ENCODE data around the gene ODF4. TPM values are rescaled to one million over a fixed set of nuclear protein-coding genes. Genes with fewer than 3 reads are reported as not detected.
"Not testable (repeated sequence)": the region's sequence is repeated elsewhere in the genome, so short reads cannot be mapped to it uniquely, and the experiment has no call there.

ODF4 gene
- total RNA-seq, 1 experiment from 2014 or later = not detected

DNA sequence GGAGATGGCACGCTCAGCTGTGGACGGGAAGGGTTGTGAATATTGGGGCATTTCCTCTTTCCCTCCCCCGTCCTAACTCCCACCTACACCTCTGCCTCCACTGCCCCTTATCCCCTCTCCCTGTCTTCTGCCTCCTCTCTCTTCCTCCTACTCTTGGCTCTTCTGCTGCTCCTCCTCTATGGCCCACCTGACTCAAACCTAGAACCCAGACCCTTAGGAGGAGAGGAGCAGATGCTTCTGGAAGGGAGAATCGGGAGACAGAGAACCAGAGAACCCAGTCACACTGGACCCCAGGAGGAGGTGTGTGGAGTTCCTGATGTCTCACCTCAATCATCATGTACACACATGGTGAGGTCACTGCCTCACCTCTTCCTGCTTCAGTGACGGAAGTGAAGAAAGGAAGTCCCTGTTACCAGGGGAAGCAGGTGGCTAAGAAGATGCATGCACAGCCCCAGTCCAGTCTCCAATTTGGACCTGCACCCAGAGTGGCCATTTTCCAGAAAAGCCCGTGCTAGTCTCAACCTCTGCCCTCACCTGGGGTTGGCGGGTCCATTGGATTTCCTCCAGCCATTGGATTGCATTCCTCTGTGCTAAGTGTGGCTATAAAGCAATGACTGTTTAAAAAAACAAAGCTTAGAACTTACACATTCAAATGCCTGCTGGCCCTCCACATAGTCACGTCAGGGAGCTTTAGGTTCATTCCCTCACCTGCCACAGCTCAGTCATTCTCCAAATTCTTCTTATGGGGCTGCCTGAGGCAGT is 54.0 kb downstream of the ODF4 start:
- peak; percentile 33 for DNase-seq (ENCODE audit: low read depth)

DNA sequence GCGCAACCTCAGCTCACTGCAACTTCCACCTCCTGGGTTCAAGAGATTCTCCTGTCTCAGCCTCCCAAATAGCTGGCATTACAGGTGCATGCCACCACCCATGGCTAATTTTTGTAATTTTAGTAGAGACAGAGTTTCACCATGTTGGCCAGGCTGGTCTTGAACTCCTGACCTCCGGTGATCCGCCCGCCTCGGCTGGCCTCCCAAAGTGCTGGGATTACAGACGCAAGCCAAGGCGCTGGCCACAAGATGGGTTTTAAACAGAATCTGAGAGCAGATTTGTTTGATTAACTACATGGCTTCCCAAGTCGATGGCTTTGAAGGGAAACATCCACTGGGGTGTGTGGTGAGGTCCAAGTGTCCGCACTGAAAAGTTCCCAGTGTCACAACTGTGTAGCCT is 54.9 kb downstream of the ODF4 start:
- not testable (repeated sequence) for DNase-seq (ENCODE audit: low read depth)

Other genes with a start within 250 kb of the ODF4 start
- 0.03 TPM in 1 of 2 replicates, not detected in the other for gene ALOXE3, start 221.3 kb upstream of the ODF4 start, total RNA-seq (2014; rRNA removed; shearing (Covaris generic))
- gene HES7, start 215.7 kb upstream of the ODF4 start, total RNA-seq (2014; rRNA removed; shearing (Covaris generic)) = 0.40 and 0.92 TPM in 2 replicates
- gene PER1, start 187.4 kb upstream of the ODF4 start, total RNA-seq (2014; rRNA removed; shearing (Covaris generic)) = 0.74 and 1.9 TPM in 2 replicates
- 2.7 and 3.5 TPM in 2 replicates for gene VAMP2, start 176.9 kb upstream of the ODF4 start, total RNA-seq (2014; rRNA removed; shearing (Covaris generic))
- gene TMEM107, start 163.5 kb upstream of the ODF4 start, total RNA-seq (2014; rRNA removed; shearing (Covaris generic)) = 23.4 TPM in 2 replicates
- gene BORCS6, start 149.7 kb upstream of the ODF4 start, total RNA-seq (2014; rRNA removed; shearing (Covaris generic)) = 3.3 and 3.6 TPM in 2 replicates
- 105 and 136 TPM in 2 replicates for gene AURKB, start 129.3 kb upstream of the ODF4 start, total RNA-seq (2014; rRNA removed; shearing (Covaris generic))
- gene CTC1, start 91.8 kb upstream of the ODF4 start, total RNA-seq (2014; rRNA removed; shearing (Covaris generic)) = 1.7 and 1.8 TPM in 2 replicates
- gene PFAS, start 90.6 kb upstream of the ODF4 start, total RNA-seq (2014; rRNA removed; shearing (Covaris generic)) = 35.1 and 37.1 TPM in 2 replicates
- gene RANGRF, start 51.2 kb upstream of the ODF4 start, total RNA-seq (2014; rRNA removed; shearing (Covaris generic)) = 6.9 and 10.6 TPM in 2 replicates
- 0.63 and 0.86 TPM in 2 replicates for gene SLC25A35, start 44.4 kb upstream of the ODF4 start, total RNA-seq (2014; rRNA removed; shearing (Covaris generic))
- not detected in 2 replicates for gene ARHGEF15, start 29.6 kb upstream of the ODF4 start, total RNA-seq (2014; rRNA removed; shearing (Covaris generic))
- 4,153 and 4,235 TPM in 2 replicates for gene RPL26, start 43.4 kb downstream of the ODF4 start, total RNA-seq (2014; rRNA removed; shearing (Covaris generic))
- gene RNF222, start 58.0 kb downstream of the ODF4 start, total RNA-seq (2014; rRNA removed; shearing (Covaris generic)) = not detected in 2 replicates
- 17.0 and 20.7 TPM in 2 replicates for gene NDEL1, start 96.0 kb downstream of the ODF4 start, total RNA-seq (2014; rRNA removed; shearing (Covaris generic))